H1 (cell line): ENCODE results near the gene C19orf85. TPM values are rescaled to one million over a fixed set of nuclear protein-coding genes. Genes with fewer than 3 reads are reported as not detected.

Experiments used
- CTCF ChIA-PET: fragments of 300-600 bp; sonication (Branson Sonifier 250); formaldehyde crosslinking; loops from one replicate; lab custom pipeline; 2021; ENCODE audit not compliant: partially characterized antibody; lab: Charles Lee
- POLR2A ChIA-PET: fragments of 300-600 bp; sonication (Branson Sonifier 250); formaldehyde crosslinking; loops from one replicate; lab custom pipeline; 2021; ENCODE audit warnings: inconsistent platforms; ENCODE audit not compliant: partially characterized antibody; lab: Charles Lee
- DNase-seq, 2 experiments: peaks; one replicate each; pipeline versions ENCODE4 v3.0.0 to v3.0.0-alpha.2; 2010 to 2022; ENCODE audit warnings: low spot score in 2 of 2, low read depth in 1 of 2, mixed read lengths in 1 of 2
- FAIRE-seq: peaks from 2 replicates; lab custom pipeline; 2011; peaks lifted over from hg19 to GRCh38; lab: Jason Lieb, UNC
- H2AFZ ChIP-seq: 2 replicates; pipeline ENCODE4 v1.8.1; 2012; ENCODE audit warnings: low read length, inconsistent platforms
- H2AK5ac ChIP-seq: 2 replicates; pipeline ENCODE4 v1.6.1; 2013; ENCODE audit warnings: low read depth, low read length
- H2BK120ac ChIP-seq: replicated peaks from 2 replicates; pipeline ENCODE3; 2013; ENCODE audit warnings: low read depth, low read length, inconsistent platforms
- H2BK12ac ChIP-seq: 2 replicates; pipeline ENCODE4 v1.6.1; 2013; ENCODE audit warnings: low read depth, low read length
- H2BK15ac ChIP-seq: 2 replicates; pipeline ENCODE4 v1.6.1; 2013; ENCODE audit warnings: low read length
- H2BK20ac ChIP-seq: 2 replicates; pipeline ENCODE4 v1.6.1; 2013; ENCODE audit warnings: low read length
- H2BK5ac ChIP-seq: 2 replicates; pipeline ENCODE4 v1.6.1; 2013; ENCODE audit warnings: low read depth, low read length
- H3K14ac ChIP-seq: 2 replicates; pipeline ENCODE4 v1.6.1; 2013; ENCODE audit warnings: inconsistent platforms; ENCODE audit not compliant: insufficient read length
- H3K18ac ChIP-seq: 2 replicates; pipeline ENCODE4 v1.6.1; 2013; ENCODE audit warnings: low read length; ENCODE audit errors: extremely low read depth
- H3K23ac ChIP-seq: 2 replicates; pipeline ENCODE4 v1.6.1; 2013; ENCODE audit warnings: inconsistent platforms; ENCODE audit not compliant: insufficient read length
- H3K23me2 ChIP-seq: 2 replicates; pipeline ENCODE4 v1.6.1; 2013; ENCODE audit warnings: low read depth, low read length
- H3K27ac ChIP-seq: 2 replicates; pipeline ENCODE4 v1.6.1; 2011; ENCODE audit warnings: low read depth, low read length, inconsistent platforms
- H3K27me3 ChIP-seq, 4 experiments: replicated peaks in 1 of 4; 1 replicate in 1 of 4; 2 replicates in 3 of 4; pipeline versions ENCODE4 v1.6.1 to v1.8.1; 2011 to 2013; ENCODE audit warnings: low read length in 3 of 4, mild to moderate bottlenecking in 3 of 4, inconsistent platforms in 2 of 4, mixed read lengths in 2 of 4, moderate library complexity in 1 of 4; ENCODE audit not compliant: control insufficient read depth in 3 of 4, insufficient read depth in 3 of 4; ENCODE audit errors: extremely low read depth in 1 of 4
- H3K36me3 ChIP-seq, 4 experiments: 2 replicates each; pipeline versions ENCODE4 v1.6.1 to v1.8.1; 2011 to 2013; ENCODE audit warnings: mild to moderate bottlenecking in 4 of 4, low read length in 3 of 4, moderate library complexity in 2 of 4, control low read depth in 1 of 4, inconsistent platforms in 1 of 4; ENCODE audit not compliant: insufficient read depth in 4 of 4, control insufficient read depth in 2 of 4
- H3K4ac ChIP-seq: replicated peaks from 2 replicates; pipeline ENCODE3; 2013; ENCODE audit warnings: low read length, low read depth, mixed read lengths, inconsistent platforms; ENCODE audit not compliant: insufficient read length
- H3K4me1 ChIP-seq, 4 experiments: replicated peaks in 1 of 4; 1 replicate in 1 of 4; 2 replicates in 3 of 4; pipeline versions ENCODE4 v1.6.1 to v1.8.1; 2011 to 2013; ENCODE audit warnings: low read length in 3 of 4, inconsistent platforms in 2 of 4, mixed read lengths in 1 of 4; ENCODE audit not compliant: insufficient read depth in 4 of 4, control insufficient read depth in 3 of 4
- H3K4me2 ChIP-seq, 2 experiments: 2 replicates each; pipeline versions ENCODE4 v1.6.1 to v1.8.1; 2011 to 2013; ENCODE audit warnings: low read depth in 2 of 2, low read length in 2 of 2, control low read depth in 1 of 2, inconsistent platforms in 1 of 2, mild to moderate bottlenecking in 1 of 2; ENCODE audit not compliant: insufficient read depth in 1 of 2
- H3K4me3 ChIP-seq, 4 experiments: fragments of 200-600, 300-600 bp in 1 of 4; sonication (generic), shearing (Covaris generic), sonication (Bioruptor Twin) in 1 of 4; 2 replicates each; pipeline versions ENCODE4 v1.5.1 to v1.8.1; 2011 to 2016; ENCODE audit warnings: low read length in 4 of 4, low read depth in 3 of 4, control low read depth in 2 of 4, inconsistent platforms in 2 of 4, mild to moderate bottlenecking in 2 of 4, mixed read lengths in 1 of 4, moderate library complexity in 1 of 4; ENCODE audit not compliant: insufficient read depth in 2 of 4; ENCODE audit errors: extremely low read depth in 1 of 4
- H3K56ac ChIP-seq: replicated peaks from 2 replicates; pipeline ENCODE3; 2013; ENCODE audit warnings: low read depth, mild to moderate bottlenecking, mixed read lengths, low read length, inconsistent platforms; ENCODE audit not compliant: insufficient read length
- H3K79me1 ChIP-seq: 2 replicates; pipeline ENCODE4 v1.6.1; 2013; ENCODE audit warnings: low read depth, low read length, control low read depth
- H3K79me2 ChIP-seq, 2 experiments: 2 replicates each; pipeline versions ENCODE4 v1.6.1 to v1.8.1; 2012 to 2013; ENCODE audit warnings: low read length in 2 of 2, mild to moderate bottlenecking in 2 of 2, inconsistent platforms in 1 of 2; ENCODE audit not compliant: insufficient read depth in 2 of 2, control insufficient read depth in 1 of 2
- H3K9ac ChIP-seq, 4 experiments: replicated peaks in 1 of 4; 1 replicate in 1 of 4; 2 replicates in 3 of 4; pipeline versions ENCODE4 v1.6.1 to v1.8.1; 2011 to 2013; ENCODE audit warnings: low read depth in 3 of 4, low read length in 3 of 4, control low read depth in 2 of 4, mild to moderate bottlenecking in 2 of 4, moderate library complexity in 2 of 4, inconsistent platforms in 1 of 4; ENCODE audit errors: extremely low read depth in 1 of 4
- H3K9me3 ChIP-seq, 2 experiments: 2 replicates each; pipeline versions ENCODE4 v1.6.1 to v1.8.1; 2012 to 2013; ENCODE audit warnings: mild to moderate bottlenecking in 2 of 2, moderate library complexity in 2 of 2, control low read depth in 1 of 2, inconsistent platforms in 1 of 2, low read depth in 1 of 2, low read length in 1 of 2, mixed read lengths in 1 of 2; ENCODE audit not compliant: insufficient read depth in 2 of 2
- H4K20me1 ChIP-seq, 2 experiments: replicated peaks in 1 of 2; 2 replicates each; pipeline versions ENCODE3 to v1.8.1; 2011 to 2013; ENCODE audit warnings: inconsistent platforms in 2 of 2, low read length in 2 of 2, mild to moderate bottlenecking in 1 of 2; ENCODE audit not compliant: insufficient read depth in 2 of 2, control insufficient read depth in 1 of 2
- H4K5ac ChIP-seq: 2 replicates; pipeline ENCODE4 v1.6.1; 2013; ENCODE audit warnings: low read length, low read depth, mixed read lengths, inconsistent platforms; ENCODE audit not compliant: insufficient read length
- H4K8ac ChIP-seq: 2 replicates; pipeline ENCODE4 v1.8.0; 2013; ENCODE audit warnings: mild to moderate bottlenecking, moderate library complexity, low read length, inconsistent platforms; ENCODE audit not compliant: insufficient read depth; ENCODE audit errors: extremely low read depth
- H4K91ac ChIP-seq: replicated peaks from 2 replicates; pipeline ENCODE3; 2013; ENCODE audit warnings: low read length, mixed read lengths, inconsistent platforms; ENCODE audit not compliant: insufficient read length
- CTBP2 ChIP-seq: IDR thresholded peaks from 2 replicates; pipeline ENCODE4 v1.7.0; 2011; ENCODE audit warnings: borderline replicate concordance, mild to moderate bottlenecking, moderate library complexity, mixed read lengths, low read length; ENCODE audit not compliant: insufficient read depth, insufficient read length
- JUND ChIP-seq: IDR thresholded peaks from 2 replicates; pipeline ENCODE4 v1.6.1; 2011; ENCODE audit warnings: mild to moderate bottlenecking, improper control_type of control experiment, low read length
- WGBS, 2 experiments: shearing (Covaris generic) in 1 of 2; methylation state at CpG; one replicate each; pipeline versions ENCODE4 v1.1.6 to v1.1.7; 2013 to 2015; ENCODE audit warnings: low lambda C conversion rate in 2 of 2, mixed read lengths in 2 of 2, inconsistent platforms in 1 of 2, low coverage in 1 of 2, missing lambda C conversion rate in 1 of 2; ENCODE audit not compliant: insufficient replicate concordance in 2 of 2, insufficient coverage in 1 of 2, insufficient read length in 1 of 2; ENCODE audit errors: extremely low coverage in 1 of 2, missing lambda C conversion rate in 1 of 2; 5-methylcytosine and 5-hydroxymethylcytosine counted together
- polyA plus RNA-seq, 7 experiments: library from polyadenylated mRNA; depleted of rRNA in 3 of 7; stranded (reverse) in 5 of 7; unstranded in 2 of 7; fragments of >200 nt in 5 of 7; fragments of 200-250 nt in 2 of 7; gene quantifications; 1 replicate in 5 of 7; 2 replicates in 1 of 7; 4 replicates in 1 of 7; pipeline versions ENCODE4 v1.2.1 to v1.2.3, GENCODE V29; 2011 to 2013; ENCODE audit warnings: missing spikeins in 2 of 7, mixed read lengths in 2 of 7
- total RNA-seq: library from RNA; stranded (reverse); fragmentation: NEBNext Ultra II Directional; extraction: Animal tissue kit (Norgen Biotek cat#: 25700); gene quantifications from 2 replicates; pipeline ENCODE4 v1.2.1, GENCODE V29; 2021

C19orf85 gene
- total and polyA plus RNA-seq, 2 of the 8 experiments (the other 6 are each of a cell fraction or from before 2014, with no cell fraction given), result 2.2 to 3.2 TPM

DNA sequence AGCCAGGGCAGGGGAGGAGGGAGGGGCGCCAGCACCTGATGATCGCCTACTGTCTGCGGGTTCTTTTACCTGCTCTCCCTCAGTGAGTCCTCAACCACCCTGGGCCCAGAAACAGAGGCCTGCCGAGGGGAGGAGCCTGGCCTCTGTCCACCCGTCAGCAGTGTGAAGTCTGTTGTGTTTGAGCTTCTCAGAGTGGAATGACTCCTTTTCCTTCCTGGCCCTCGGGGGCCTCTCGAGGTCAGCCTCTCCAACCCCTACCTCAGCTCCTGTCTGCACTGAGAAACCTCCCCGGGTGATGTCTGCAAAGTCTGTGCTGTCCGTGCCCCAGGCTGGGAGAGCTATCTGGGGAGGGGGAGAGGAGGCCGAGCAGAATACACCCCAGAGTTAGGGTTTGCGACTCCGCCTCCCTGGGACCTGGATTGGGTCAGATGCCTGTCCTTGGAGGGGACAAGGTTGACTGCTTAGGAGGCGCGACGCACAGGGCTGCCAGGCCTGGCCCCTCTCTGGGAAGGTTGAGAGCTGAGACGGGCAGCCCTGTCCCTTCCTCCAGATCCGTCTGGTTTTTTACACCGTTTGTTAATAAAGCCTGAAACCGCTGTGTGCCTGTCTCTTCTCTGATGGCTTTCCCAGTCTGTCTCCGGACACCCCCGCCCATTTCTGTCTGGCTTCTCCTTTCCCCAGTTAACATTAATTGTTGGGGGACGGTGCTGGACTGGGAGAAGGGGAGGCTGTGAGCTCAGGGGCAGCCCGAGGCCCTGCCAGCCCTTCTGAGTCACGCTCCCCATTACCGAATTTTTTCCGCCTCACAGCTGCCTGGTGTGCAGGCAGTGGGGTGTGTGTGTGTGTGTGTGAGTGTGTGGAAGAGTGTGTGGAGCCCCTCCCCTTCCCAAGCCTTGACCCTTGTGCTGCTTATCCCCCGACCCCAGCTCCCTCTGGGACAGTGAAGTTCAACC is 22.7 kb upstream of the C19orf85 start:
- Histone ChIP-seq H4K8ac (peak overlapping the region; percentile 42; the same call in 1 of the 2 replicates), H4K20me1 (peaks cover 0 to 6% of the 10 kb centered on the region in 2 experiments), H3K4me2 (peak overlapping the region; percentile 45 to 53), H3K4me3 (no peak overlapping the region; a peak in 1 of 8 replicates), H2BK15ac (no peak overlapping the region), H3K14ac (no peak overlapping the region), H3K27me3 (no peaks in the 10 kb centered on the region; a peak in 2 of 7 replicates), H2BK12ac (no peak overlapping the region), H2AK5ac (no peak overlapping the region), H3K9ac (no peak overlapping the region), H3K79me1 (peaks cover 4% of the 10 kb centered on the region; the same call in 1 of the 2 replicates), H2BK120ac (no peak overlapping the region), H3K27ac (peak overlapping the region; percentile 40), H3K23ac (no peak overlapping the region), H3K4me1 (peaks cover 0 to 47% (median 30%) of the 10 kb centered on the region in 4 experiments; a peak in 6 of 7 replicates), H4K5ac (no peak overlapping the region), H3K23me2 (peaks cover 11% of the 10 kb centered on the region), H3K4ac (peak overlapping the region; percentile 38), H2BK5ac (0 out of 2 replicates have a peak overlapping the region, but pooled peaks have one; percentile 49), H2AFZ (no peak overlapping the region), H2BK20ac (no peak overlapping the region; the same call in 1 of the 2 replicates), H3K56ac (peak overlapping the region; percentile 67), H4K91ac (no peak overlapping the region), H3K36me3 (peaks cover 0 to 10% (median 0%) of the 10 kb centered on the region in 4 experiments; a peak in 2 of 8 replicates), H3K18ac (no peak overlapping the region; the same call in 1 of the 2 replicates), H3K79me2 (peaks cover 0 to 5% of the 10 kb centered on the region in 2 experiments; a peak in 1 of 4 replicates), H3K9me3 (no peaks in the 10 kb centered on the region)
- ChIA-PET CTCF (interaction anchor here (0.5 to 3.3 kb wide), 10 partner anchors 11 to 226 kb away, joined by 3 to 28 read pairs (median 4); no protein-coding TSS in a partner anchor), POLR2A (interaction anchor here (0.6 to 7.5 kb wide), 14 partner anchors 10 to 369 kb away, joined by 3 to 57 read pairs (median 4); partner anchors contain the start of genes UBE2S and ZNF628)
- DNase-seq, result peak in 1 of 2 experiments; percentile 59
- no peak for TF ChIP-seq CTBP2
- no peak for TF ChIP-seq JUND
- 64% methylated on average over 19 of the region's 27 CpGs; no CpG with 5 or more reads in 1 of the 2 experiments for WGBS, 2 experiments
- FAIRE-seq, result no peak
